HCT116 (cell line): ENCODE results near the gene NAB1. TPM values are rescaled to one million over a fixed set of nuclear protein-coding genes. Genes with fewer than 3 reads are reported as not detected.

ENCODE experiments used
- ATAC-seq: fragments of 200-7000 bp; cut with Tn5 transposase; 2 replicates; pipeline ENCODE4 v1.9.1; 2020; ENCODE audit warnings: mild to moderate bottlenecking, moderate library complexity
- BruUV-seq: library from RNA; stranded (reverse); fragments of 400-500 nt; replicated peaks from 2 replicates; lab custom pipeline; 2021; lab: Mats Ljungman, UMichigan
- CTCF ChIA-PET: fragments of 300-600 bp; sonication (Branson Sonifier 250); formaldehyde crosslinking; loops from one replicate; lab custom pipeline; 2021; ENCODE audit warnings: antibody characterized with exemption; lab: Charles Lee
- POLR2A ChIA-PET: fragments of 300-600, 350-600 bp; sonication (Branson Sonifier 250); formaldehyde crosslinking; loops from one replicate; lab custom pipeline; 2021; ENCODE audit warnings: antibody characterized with exemption; lab: Charles Lee
- RAD21 ChIA-PET, 2 experiments: fragments of 300-600 bp; sonication (Branson Sonifier 250); formaldehyde crosslinking; loops; one replicate each; lab custom pipeline; 2023; ENCODE audit warnings: low total read pairs in 2 of 2; ENCODE audit not compliant: uncharacterized antibody in 2 of 2, unreplicated experiment in 2 of 2, low non-redundant PET in 1 of 2; lab: Charles Lee
- DNase-seq: peaks from one replicate; pipeline ENCODE4 v3.0.0-alpha.2; 2010; ENCODE audit warnings: low read depth, low spot score
- H2AFZ ChIP-seq: fragments of 200-600 bp; shearing (Covaris generic), sonication (generic); 2 replicates; pipeline ENCODE4 v1.6.1; 2017; ENCODE audit warnings: low read depth, mixed run types, mixed read lengths, antibody characterized with exemption, low read length; ENCODE audit not compliant: poor library complexity, severe bottlenecking
- H3K27ac ChIP-seq: 2 replicates; pipeline ENCODE4 v1.5.1; 2012; ENCODE audit warnings: low read depth, low read length
- H3K27me3 ChIP-seq: fragments of 200-600 bp; sonication (generic); 2 replicates; pipeline ENCODE4 v1.6.1; 2016; ENCODE audit warnings: mixed run types, low read length, mixed read lengths; ENCODE audit not compliant: insufficient read depth
- H3K36me3 ChIP-seq, 2 experiments: fragments of 200-500 bp in 1 of 2; fragments of 200-600 bp in 1 of 2; sonication (Bioruptor generic) in 1 of 2; sonication (generic) in 1 of 2; 2 replicates each; pipeline versions ENCODE4 v1.5.1 to v1.6.1; 2014 to 2016; ENCODE audit warnings: low read length in 2 of 2, inconsistent platforms in 1 of 2, mixed read lengths in 1 of 2, mixed run types in 1 of 2; ENCODE audit not compliant: insufficient read depth in 2 of 2, control insufficient read depth in 1 of 2
- H3K4me1 ChIP-seq, 2 experiments: fragments of 200-600 bp in 1 of 2; sonication (generic) in 1 of 2; 2 replicates each; pipeline versions ENCODE4 v1.5.1 to v1.6.1; 2012 to 2017; ENCODE audit warnings: low read length in 2 of 2, inconsistent platforms in 1 of 2, mild to moderate bottlenecking in 1 of 2, mixed read lengths in 1 of 2, mixed run types in 1 of 2, moderate library complexity in 1 of 2; ENCODE audit not compliant: insufficient read depth in 2 of 2, control insufficient read depth in 1 of 2
- H3K4me2 ChIP-seq: fragments of 200-600 bp; sonication (generic); 2 replicates; pipeline ENCODE4 v1.6.1; 2017; ENCODE audit warnings: mixed run types, low read length, mixed read lengths
- H3K4me3 ChIP-seq, 2 experiments: fragments of 200-600 bp in 1 of 2; sonication (generic) in 1 of 2; replicated peaks in 1 of 2; 2 replicates each; pipeline ENCODE4 v1.5.1; 2011 to 2016; ENCODE audit warnings: low read length in 2 of 2, control low read depth in 1 of 2, low read depth in 1 of 2, mild to moderate bottlenecking in 1 of 2, mixed read lengths in 1 of 2, mixed run types in 1 of 2
- H3K79me2 ChIP-seq: fragments of 200-600 bp; sonication (generic); 2 replicates; pipeline ENCODE4 v1.6.1; 2017; ENCODE audit warnings: mild to moderate bottlenecking, mixed run types, low read length, moderate library complexity, mixed read lengths; ENCODE audit not compliant: insufficient read depth
- H3K9ac ChIP-seq: fragments of 200-600 bp; sonication (generic); 2 replicates; pipeline ENCODE4 v1.6.1; 2016; ENCODE audit warnings: low read length, mixed read lengths
- H3K9me2 ChIP-seq: fragments of 200-600 bp; sonication (generic), shearing (Covaris generic); 2 replicates; pipeline ENCODE4 v1.6.1; 2017; ENCODE audit warnings: mixed run types, mild to moderate bottlenecking, moderate library complexity; ENCODE audit not compliant: insufficient read depth
- H3K9me3 ChIP-seq, 2 experiments: fragments of 200-500 bp in 1 of 2; fragments of 200-600 bp in 1 of 2; sonication (Bioruptor generic) in 1 of 2; sonication (generic) in 1 of 2; 2 replicates each; pipeline ENCODE4 v1.6.1; 2014 to 2017; ENCODE audit warnings: low read length in 2 of 2, mixed read lengths in 2 of 2, inconsistent platforms in 1 of 2, low read depth in 1 of 2, mild to moderate bottlenecking in 1 of 2, mixed run types in 1 of 2, moderate library complexity in 1 of 2; ENCODE audit not compliant: control insufficient read depth in 1 of 2, insufficient read depth in 1 of 2
- H4K20me1 ChIP-seq: fragments of 200-600 bp; sonication (generic), shearing (Covaris generic); 2 replicates; pipeline ENCODE4 v1.6.1; 2017; ENCODE audit warnings: mixed run types, mild to moderate bottlenecking, moderate library complexity; ENCODE audit not compliant: insufficient read depth
- ATF3 ChIP-seq: IDR thresholded peaks from 2 replicates; pipeline ENCODE4 v1.6.1; 2012
- CEBPB ChIP-seq: IDR thresholded peaks from 2 replicates; pipeline ENCODE4 v1.6.1; 2012; ENCODE audit warnings: low read depth
- CTCF ChIP-seq, 3 experiments: fragments of 200-600 bp in 1 of 3; sonication (generic) in 1 of 3; IDR thresholded peaks in 2 of 3; conservative IDR thresholded peaks in 1 of 3; 2 replicates each; pipeline ENCODE4 v1.5.1; 2012 to 2017; ENCODE audit warnings: low read depth in 2 of 3, low read length in 2 of 3, antibody characterized with exemption in 1 of 3, borderline replicate concordance in 1 of 3, control low read depth in 1 of 3, mild to moderate bottlenecking in 1 of 3, mixed read lengths in 1 of 3, mixed run types in 1 of 3, moderate library complexity in 1 of 3; ENCODE audit not compliant: insufficient read depth in 1 of 3
- EGR1 ChIP-seq: IDR thresholded peaks from 2 replicates; pipeline ENCODE4 v1.6.1; 2012; ENCODE audit warnings: low read depth
- ELF1 ChIP-seq: IDR thresholded peaks from 2 replicates; pipeline ENCODE4 v1.6.1; 2012; ENCODE audit warnings: low read depth, borderline replicate concordance
- FOSL1 ChIP-seq: IDR thresholded peaks from 2 replicates; pipeline ENCODE4 v1.6.1; 2012; ENCODE audit warnings: low read depth
- MAX ChIP-seq: IDR thresholded peaks from 2 replicates; pipeline ENCODE4 v1.6.1; 2012
- POLR2AphosphoS5 ChIP-seq: IDR thresholded peaks from 2 replicates; pipeline ENCODE4 v1.6.1; 2011; ENCODE audit warnings: mild to moderate bottlenecking, low read depth, low read length, moderate library complexity
- REST ChIP-seq: IDR thresholded peaks from 2 replicates; pipeline ENCODE4 v1.6.1; 2012; ENCODE audit warnings: low read depth
- SP1 ChIP-seq: IDR thresholded peaks from 2 replicates; pipeline ENCODE4 v1.6.1; 2012; ENCODE audit warnings: low read depth
- YY1 ChIP-seq: IDR thresholded peaks from 2 replicates; pipeline ENCODE4 v1.6.1; 2011; ENCODE audit warnings: low read length, low read depth, moderate library complexity, mild to moderate bottlenecking; ENCODE audit not compliant: insufficient replicate concordance; ENCODE audit errors: extremely low read depth
- ZBTB33 ChIP-seq: IDR thresholded peaks from 2 replicates; pipeline ENCODE4 v1.6.1; 2011; ENCODE audit warnings: mild to moderate bottlenecking, low read length, moderate library complexity; ENCODE audit not compliant: insufficient replicate concordance; ENCODE audit errors: extremely low read depth
- ZNF274 ChIP-seq: fragments of 200-500 bp; sonication (Bioruptor generic); IDR thresholded peaks from 2 replicates; pipeline ENCODE4 v1.6.1; 2014; ENCODE audit warnings: mild to moderate bottlenecking, low read depth, low read length, inconsistent platforms
- intact Hi-C: fragments of 100-400 bp; cut with micrococcal nuclease; formaldehyde crosslinking; loops from 2 replicates; pipeline ENCODE4 v1.10.0; 2022
- total RNA-seq: library from RNA; stranded (reverse); gene quantifications from one replicate; pipeline ENCODE4 v1.2.1, GENCODE V29; 2021; ENCODE audit not compliant: unreplicated experiment

The NAB1 gene
- total RNA-seq, 1 experiment from 2014 or later: 43.8 TPM

DNA sequence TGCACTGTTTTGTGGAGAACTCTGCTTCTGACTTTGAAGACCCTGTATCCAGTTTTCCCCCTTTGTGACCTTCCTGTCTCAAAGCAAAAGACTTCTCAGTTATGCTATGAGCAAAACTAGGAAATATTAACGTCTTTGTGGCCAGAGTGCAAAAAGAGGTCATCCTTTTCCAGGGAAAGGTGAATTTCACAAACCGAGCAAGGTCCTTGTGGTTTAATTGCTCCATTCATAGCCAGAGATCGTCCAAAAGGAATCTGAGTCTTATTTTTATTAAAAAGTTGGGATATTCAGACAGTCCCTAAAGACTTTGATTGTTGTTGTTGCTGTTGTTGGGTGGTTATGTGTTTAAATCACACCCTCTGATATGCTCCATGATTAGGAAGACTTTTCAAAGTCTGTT, 77.4 kb downstream of the NAB1 start:
- Histone ChIP-seq H3K79me2 (no peaks in the 10 kb centered on the region), H3K9ac (no peak overlapping the region), H3K4me2 (no peak overlapping the region), H3K36me3 (no peaks in the 10 kb centered on the region), H3K4me1 (peaks cover 0 to 11% of the 10 kb centered on the region in 2 experiments; a peak in 2 of 4 replicates), H3K9me2 (no peaks in the 10 kb centered on the region), H3K27ac (no peak overlapping the region), H3K4me3 (no peak overlapping the region), H4K20me1 (no peaks in the 10 kb centered on the region), H2AFZ (peak overlapping the region; percentile 49), H3K27me3 (no peaks in the 10 kb centered on the region), H3K9me3 (no peaks in the 10 kb centered on the region)
- ATAC-seq: no peak
- POLR2A ChIA-PET: no interaction called here
- BruUV-seq: no TSS peak
- DNase-seq: no peak
- CTCF ChIA-PET: no interaction called here
- intact Hi-C loops: no loop called here
- RAD21 ChIA-PET: no interaction called here
- TF ChIP-seq FOSL1: no peak
- TF ChIP-seq REST: no peak
- TF ChIP-seq ZNF274: no peak
- TF ChIP-seq ZBTB33: no peak
- no peak for TF ChIP-seq ELF1
- TF ChIP-seq EGR1: no peak
- TF ChIP-seq ATF3: no peak
- no peak for TF ChIP-seq SP1
- no peak for TF ChIP-seq POLR2AphosphoS5
- TF ChIP-seq YY1: no peak
- no peak for TF ChIP-seq CEBPB
- TF ChIP-seq MAX: no peak
- no peak for TF ChIP-seq CTCF (IDR thresholded peaks at IDR 0.05 in 2 of 3, conservative IDR thresholded peaks at IDR 0.05 in 1 of 3; ENCODE audit: borderline replicate concordance in 1 of 3, insufficient read depth in 1 of 3, low read depth in 2 of 3, low read length in 2 of 3)
